B cell (primary cell): ENCODE data around the gene FILIP1. TPM values are rescaled to one million over a fixed set of nuclear protein-coding genes. Genes with fewer than 3 reads are reported as not detected.

Experiments used
- ATAC-seq: fragments of 200-7000 bp; cut with Tn5 transposase; one replicate; pipeline ENCODE4 v1.10.0; 2021; ENCODE audit warnings: low read depth, mild to moderate bottlenecking, moderate number of reproducible peaks, moderate library complexity
- CTCF ChIA-PET: fragments of 350-600 bp; sonication (Branson Sonifier 250); formaldehyde crosslinking; loops from one replicate; lab custom pipeline; 2021; ENCODE audit warnings: antibody characterized with exemption, inconsistent platforms; lab: Charles Lee
- POLR2A ChIA-PET: fragments of 350-600 bp; sonication (Branson Sonifier 250); formaldehyde crosslinking; loops from one replicate; lab custom pipeline; 2021; ENCODE audit warnings: antibody characterized with exemption; lab: Charles Lee
- DNase-seq: peaks from one replicate; pipeline ENCODE4 v3.0.0; 2013
- H2AFZ ChIP-seq: 2 replicates; pipeline ENCODE4 v1.6.1; 2012; ENCODE audit warnings: mild to moderate bottlenecking, low read depth, low read length; ENCODE audit not compliant: insufficient read depth, poor library complexity, severe bottlenecking
- H3K27ac ChIP-seq, 2 donors: 1 replicate in 1 of 2; 2 replicates in 1 of 2; pipeline ENCODE4 v1.5.1; 2012 to 2013; ENCODE audit warnings: low read length in 2 of 2, mild to moderate bottlenecking in 2 of 2, moderate library complexity in 1 of 2
- H3K27me3 ChIP-seq, 4 experiments: fragments of 200-600 bp in 1 of 4; sonication (generic) in 1 of 4; replicated peaks in 1 of 4; 1 replicate in 2 of 4; 2 replicates in 2 of 4; pipeline versions ENCODE4 v1.6.1 to v1.7.0; 2013 to 2016; ENCODE audit warnings: low read length in 3 of 4, mild to moderate bottlenecking in 2 of 4, mixed read lengths in 1 of 4, moderate library complexity in 1 of 4; ENCODE audit not compliant: insufficient read depth in 4 of 4, control insufficient read depth in 3 of 4; ENCODE audit errors: control extremely low read depth in 1 of 4
- H3K36me3 ChIP-seq, 2 experiments: replicated peaks in 1 of 2; 1 replicate in 1 of 2; 2 replicates in 1 of 2; pipeline versions ENCODE4 v1.6.1 to v1.7.1; 2013; ENCODE audit warnings: low read length in 1 of 2; ENCODE audit not compliant: insufficient read depth in 2 of 2, control insufficient read depth in 1 of 2; ENCODE audit errors: control extremely low read depth in 1 of 2, extremely low read depth in 1 of 2
- H3K4me1 ChIP-seq, 2 donors: fragments of 200-600 bp in 1 of 2; sonication (generic) in 1 of 2; 1 replicate in 1 of 2; 2 replicates in 1 of 2; pipeline versions ENCODE4 v1.5.1 to v1.6.1; 2013 to 2017; ENCODE audit warnings: low read length in 2 of 2; ENCODE audit not compliant: control insufficient read depth in 2 of 2, insufficient read depth in 2 of 2
- H3K4me2 ChIP-seq: replicated peaks from 2 replicates; pipeline ENCODE3; 2012; ENCODE audit warnings: mild to moderate bottlenecking, low read depth, low read length; ENCODE audit not compliant: poor library complexity, severe bottlenecking
- H3K4me3 ChIP-seq, 5 experiments: fragments of 200-600 bp in 1 of 5; sonication (generic) in 1 of 5; 1 replicate in 3 of 5; 2 replicates in 2 of 5; pipeline versions ENCODE4 v1.5.1 to v1.7.0; 2011 to 2016; ENCODE audit warnings: low read length in 4 of 5, mild to moderate bottlenecking in 4 of 5, low read depth in 2 of 5, control low read depth in 1 of 5, moderate library complexity in 1 of 5; ENCODE audit not compliant: insufficient read depth in 1 of 5; ENCODE audit errors: control extremely low read depth in 1 of 5, extremely low read depth in 1 of 5
- H3K79me2 ChIP-seq: fragments of 200-600 bp; sonication (generic); one replicate; pipeline ENCODE4 v1.6.0; 2016; ENCODE audit warnings: low read length; ENCODE audit not compliant: control insufficient read depth, insufficient read depth
- H3K9ac ChIP-seq: fragments of 200-600 bp; sonication (generic); 2 replicates; pipeline ENCODE4 v1.6.1; 2017; ENCODE audit warnings: mild to moderate bottlenecking, low read length, moderate library complexity
- H3K9me3 ChIP-seq, 3 donors: one replicate each; pipeline versions ENCODE4 v1.6.1 to v1.7.1; 2013; ENCODE audit warnings: low read length in 2 of 3; ENCODE audit not compliant: control insufficient read depth in 2 of 3, insufficient read depth in 1 of 3; ENCODE audit errors: control extremely low read depth in 1 of 3
- H4K20me1 ChIP-seq: 2 replicates; pipeline ENCODE4 v1.6.0; 2012; ENCODE audit warnings: mild to moderate bottlenecking, low read length; ENCODE audit not compliant: insufficient read depth, control insufficient read depth, poor library complexity, severe bottlenecking
- H3K27ac Mint-ChIP-seq: one replicate; pipeline ENCODE4 v1.8.0; 2021; ENCODE audit warnings: mixed read lengths
- H3K27me3 Mint-ChIP-seq: one replicate; pipeline ENCODE4 v1.8.0; 2021; ENCODE audit warnings: mixed read lengths
- H3K4me1 Mint-ChIP-seq: one replicate; pipeline ENCODE4 v1.8.0; 2021; ENCODE audit warnings: mixed read lengths
- H3K4me3 Mint-ChIP-seq: one replicate; pipeline ENCODE4 v1.8.0; 2021; ENCODE audit warnings: mixed read lengths
- H3K9me3 Mint-ChIP-seq: one replicate; pipeline ENCODE4 v1.8.0; 2022; ENCODE audit warnings: mixed read lengths; ENCODE audit not compliant: insufficient read depth
- EZH2 ChIP-seq: IDR thresholded peaks from 2 replicates; pipeline ENCODE4 v1.6.1; 2012; ENCODE audit warnings: borderline replicate concordance, low read depth, mild to moderate bottlenecking, moderate library complexity, low read length; ENCODE audit not compliant: insufficient read depth, poor library complexity, severe bottlenecking
- WGBS: methylation state at CpG from one replicate; pipeline ENCODE4 v1.1.5; 2013; ENCODE audit warnings: missing lambda C conversion rate; ENCODE audit not compliant: insufficient coverage; 5-methylcytosine and 5-hydroxymethylcytosine counted together
- intact Hi-C: fragments of 100-400 bp; cut with micrococcal nuclease; formaldehyde crosslinking; loops from one replicate; pipeline ENCODE4 v1.10.0; 2022
- polyA plus RNA-seq: library from polyadenylated mRNA; depleted of rRNA; stranded (reverse); fragments of >200 nt; gene quantifications from 2 replicates; pipeline ENCODE4 v1.2.3, GENCODE V29; 2012
- total RNA-seq, 2 donors: library from RNA; stranded (reverse); fragments of 120-200 nt in 1 of 2; gene quantifications; 1 replicate in 1 of 2; 2 replicates in 1 of 2; pipeline versions ENCODE4 v1.2.3 to v1.2.4, GENCODE V29; 2013 to 2022
- TF ChIP-seq, protein P1 (sequence below): fragments of 200-600 bp; IDR thresholded peaks from one replicate; pipeline ENCODE4 v1.8.0; 2022; ENCODE audit warnings: antibody characterized with exemption, mild to moderate bottlenecking

The FILIP1 gene
- total and polyA plus RNA-seq, 2 donors (not counting 1 experiment from before 2014, with no cell fraction given): not detected

DNA sequence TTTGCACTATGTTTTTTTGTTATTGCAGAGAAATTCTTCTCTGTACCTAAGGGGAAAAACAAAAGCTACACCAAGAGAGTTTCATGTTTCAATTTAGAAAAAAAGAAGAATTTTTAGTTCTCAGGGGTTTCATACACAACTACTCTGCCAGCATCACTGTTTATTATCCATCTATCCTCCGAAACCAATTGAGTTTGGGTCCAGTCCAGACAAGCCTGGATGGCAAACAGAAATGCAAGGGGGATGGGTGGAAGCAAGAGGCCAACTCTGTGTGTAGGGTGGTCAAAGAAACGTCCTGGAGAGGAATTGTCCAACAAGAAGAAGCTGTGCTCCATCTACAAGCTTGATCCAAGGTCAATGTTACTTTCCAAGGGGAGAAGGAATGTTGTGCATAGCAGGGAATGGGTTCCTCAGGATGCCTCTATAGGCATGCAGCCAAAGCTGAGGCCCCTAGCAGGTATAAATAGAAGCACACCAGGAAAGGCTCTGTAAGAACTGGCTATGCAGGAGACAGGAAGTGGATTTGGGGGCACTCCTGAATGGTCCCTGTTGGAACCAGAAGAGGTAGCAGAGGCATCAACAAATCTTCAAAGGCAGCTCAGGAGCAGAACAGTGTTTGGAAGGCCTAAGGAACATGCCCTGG, 64.4 kb downstream of the FILIP1 start:
- no peaks in the 10 kb centered on the region for H3K9me3 Mint-ChIP-seq
- Histone ChIP-seq H3K4me2 (no peak overlapping the region), H3K27me3 (no peaks in the 10 kb centered on the region), H4K20me1 (no peaks in the 10 kb centered on the region), H3K36me3 (no peaks in the 10 kb centered on the region), H3K27ac (no peak overlapping the region), H2AFZ (no peak overlapping the region), H3K79me2 (no peaks in the 10 kb centered on the region), H3K4me3 (no peak overlapping the region), H3K9me3 (no peaks in the 10 kb centered on the region), H3K4me1 (no peaks in the 10 kb centered on the region), H3K9ac (no peak overlapping the region)
- H3K4me3 Mint-ChIP-seq: no peak overlapping the region
- peaks cover under 1% of the 10 kb centered on the region for H3K27me3 Mint-ChIP-seq
- DNase-seq: no peak
- no peaks in the 10 kb centered on the region for H3K4me1 Mint-ChIP-seq
- ChIA-PET POLR2A (no interaction called here), CTCF (no interaction called here)
- WGBS: 50% methylated on average over 1 of the region's 2 CpGs
- intact Hi-C loops: no loop called here
- no peak overlapping the region for H3K27ac Mint-ChIP-seq
- ATAC-seq: no peak
- TF ChIP-seq, protein P1, sequence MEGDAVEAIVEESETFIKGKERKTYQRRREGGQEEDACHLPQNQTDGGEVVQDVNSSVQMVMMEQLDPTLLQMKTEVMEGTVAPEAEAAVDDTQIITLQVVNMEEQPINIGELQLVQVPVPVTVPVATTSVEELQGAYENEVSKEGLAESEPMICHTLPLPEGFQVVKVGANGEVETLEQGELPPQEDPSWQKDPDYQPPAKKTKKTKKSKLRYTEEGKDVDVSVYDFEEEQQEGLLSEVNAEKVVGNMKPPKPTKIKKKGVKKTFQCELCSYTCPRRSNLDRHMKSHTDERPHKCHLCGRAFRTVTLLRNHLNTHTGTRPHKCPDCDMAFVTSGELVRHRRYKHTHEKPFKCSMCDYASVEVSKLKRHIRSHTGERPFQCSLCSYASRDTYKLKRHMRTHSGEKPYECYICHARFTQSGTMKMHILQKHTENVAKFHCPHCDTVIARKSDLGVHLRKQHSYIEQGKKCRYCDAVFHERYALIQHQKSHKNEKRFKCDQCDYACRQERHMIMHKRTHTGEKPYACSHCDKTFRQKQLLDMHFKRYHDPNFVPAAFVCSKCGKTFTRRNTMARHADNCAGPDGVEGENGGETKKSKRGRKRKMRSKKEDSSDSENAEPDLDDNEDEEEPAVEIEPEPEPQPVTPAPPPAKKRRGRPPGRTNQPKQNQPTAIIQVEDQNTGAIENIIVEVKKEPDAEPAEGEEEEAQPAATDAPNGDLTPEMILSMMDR: no peak
- TF ChIP-seq EZH2: no peak

- Histone ChIP-seq H3K9me3 (no peaks in the 10 kb centered on the region), H3K9ac (no peak overlapping the region), H4K20me1 (no peaks in the 10 kb centered on the region), H3K27me3 (no peaks in the 10 kb centered on the region), H3K79me2 (no peaks in the 10 kb centered on the region), H3K4me3 (no peak overlapping the region), H3K4me2 (no peak overlapping the region), H2AFZ (no peak overlapping the region), H3K27ac (no peak overlapping the region), H3K4me1 (no peaks in the 10 kb centered on the region), H3K36me3 (no peaks in the 10 kb centered on the region)
- ATAC-seq (no peak), DNase-seq (no peak)
- Mint-ChIP-seq H3K27ac (no peak overlapping the region), H3K4me3 (no peak overlapping the region), H3K4me1 (no peaks in the 10 kb centered on the region), H3K27me3 (no peaks in the 10 kb centered on the region), H3K9me3 (no peaks in the 10 kb centered on the region)
- intact Hi-C loops: no loop called here
- CTCF ChIA-PET: no interaction called here
- POLR2A ChIA-PET: no interaction called here
- no peak for TF ChIP-seq EZH2
- TF ChIP-seq, protein P1: no peak
- WGBS: no CpG with 5 or more reads among the region's 1 CpG
These were observed 65.4 kb downstream of the FILIP1 start for GRCh38 chr6:75428204-75428603.
